Gastroesophageal sphincter (tissue), 4 donors: ENCODE results near the gene ASB16. TPM values are rescaled to one million over a fixed set of nuclear protein-coding genes. Genes with fewer than 3 reads are reported as not detected.
A peak's percentile ranks its signal among the peaks of the same experiment; 100 is the strongest.

ENCODE experiments used
- ATAC-seq: fragments of 150-250 bp; one replicate; pipeline ENCODE4 v1.9.1; 2016; ENCODE audit warnings: mild to moderate bottlenecking, moderate library complexity
- H3K27ac ChIP-seq, 4 donors: fragments of 200-600 bp; sonication (generic) in 3 of 4; 1 replicate in 3 of 4; 2 replicates in 1 of 4; pipeline ENCODE4 v1.5.1; 2016 to 2019
- H3K27me3 ChIP-seq: fragments of 200-600 bp; sonication (generic); one replicate; pipeline ENCODE4 v1.5.1; 2019
- H3K36me3 ChIP-seq, 2 donors: fragments of 200-600 bp; sonication (generic); one replicate each; pipeline ENCODE4 v1.5.1; 2019; ENCODE audit warnings: control low read depth in 1 of 2
- H3K4me1 ChIP-seq, 3 donors: fragments of 200-600 bp; sonication (generic); 1 replicate in 2 of 3; 2 replicates in 1 of 3; pipeline ENCODE4 v1.5.1; 2016 to 2019; ENCODE audit warnings: control low read depth in 2 of 3
- H3K4me3 ChIP-seq, 2 donors: fragments of 200-600 bp; sonication (generic); one replicate each; pipeline ENCODE4 v1.5.1; 2019; ENCODE audit warnings: mild to moderate bottlenecking in 1 of 2, moderate library complexity in 1 of 2
- H3K9me3 ChIP-seq, 3 donors: fragments of 200-600 bp; sonication (generic); one replicate each; pipeline ENCODE4 v1.5.1; 2017 to 2019; ENCODE audit warnings: control low read depth in 2 of 3
- CTCF ChIP-seq, 4 experiments: fragments of 200-600 bp in 2 of 4; fragments of 450-650 bp in 2 of 4; sonication (generic) in 1 of 4; IDR thresholded peaks; one replicate each; pipeline ENCODE4 v1.5.1; 2017 to 2019; ENCODE audit warnings: antibody characterized with exemption in 4 of 4, mild to moderate bottlenecking in 2 of 4, moderate library complexity in 2 of 4
- EP300 ChIP-seq: sonication (generic); formaldehyde crosslinking; IDR thresholded peaks from one replicate; pipeline ENCODE4 v1.6.1; 2017; ENCODE audit warnings: antibody characterized with exemption, mild to moderate bottlenecking
- POLR2A ChIP-seq, 2 donors: fragments of 450-650 bp; IDR thresholded peaks; one replicate each; pipeline ENCODE4 v1.6.1; 2017; ENCODE audit warnings: antibody characterized with exemption in 2 of 2, mild to moderate bottlenecking in 2 of 2, moderate library complexity in 1 of 2
- POLR2AphosphoS5 ChIP-seq: sonication (generic); formaldehyde crosslinking; IDR thresholded peaks from one replicate; pipeline ENCODE4 v1.6.1; 2017; ENCODE audit warnings: antibody characterized with exemption
- WGBS, 2 donors: methylation state at CpG; one replicate each; pipeline ENCODE4 v1.1.5; 2018; ENCODE audit warnings: low coverage in 1 of 2; 5-methylcytosine and 5-hydroxymethylcytosine counted together
- total RNA-seq, 4 donors: library from RNA; depleted of rRNA; stranded (reverse); fragments of >200 nt; gene quantifications; one replicate each; pipeline ENCODE4 v1.1.0, GENCODE V29; 2016

Gene ASB16
- total RNA-seq, 4 donors from 2014 or later: 1.8 to 6.9 (median 3.9) TPM

GRCh38 chr17:44216694-44217093 is 46.2 kb downstream of the ASB16 start:
- no peak for ATAC-seq
- Histone ChIP-seq H3K36me3 (peaks cover 0 to 54% of the 10 kb centered on the region in 2 donors), H3K27ac (peak overlapping the region in 1 of 4 donors; percentile 93), H3K9me3 (no peaks in the 10 kb centered on the region), H3K4me3 (no peak overlapping the region), H3K27me3 (no peaks in the 10 kb centered on the region), H3K4me1 (peaks cover 7 to 43% (median 14%) of the 10 kb centered on the region in 3 donors)
- WGBS, 2 donors: 54 to 67% methylated on average over 3 to 4 of the region's 5 CpGs
- TF ChIP-seq EP300: no peak
- no peak for TF ChIP-seq POLR2AphosphoS5
- no peak for TF ChIP-seq POLR2A (IDR thresholded peaks at IDR 0.05)
- no peak for TF ChIP-seq CTCF (IDR thresholded peaks at IDR 0.05)

GRCh38 chr17:44217738-44218343 is 47.3 kb downstream of the ASB16 start:
- Histone ChIP-seq H3K27me3 (no peaks in the 10 kb centered on the region), H3K36me3 (peaks cover 0 to 46% of the 10 kb centered on the region in 2 donors), H3K9me3 (no peaks in the 10 kb centered on the region), H3K4me1 (peaks cover 7 to 43% (median 16%) of the 10 kb centered on the region in 3 donors), H3K4me3 (peak overlapping the region; percentile 48 to 64), H3K27ac (peak overlapping the region in 3 of 4 donors; percentile 93 to 100 (median 96))
- ATAC-seq: no peak
- 0% methylated on average over 5 of the region's 10 CpGs; no CpG with 5 or more reads in 1 of the 2 donors for WGBS, 2 donors
- no peak for TF ChIP-seq CTCF (IDR thresholded peaks at IDR 0.05)
- TF ChIP-seq POLR2A (IDR thresholded peaks at IDR 0.05): no peak
- no peak for TF ChIP-seq EP300
- no peak for TF ChIP-seq POLR2AphosphoS5

- Histone ChIP-seq H3K9me3 (no peaks in the 10 kb centered on the region), H3K4me1 (peaks cover 7 to 44% (median 23%) of the 10 kb centered on the region in 3 donors), H3K27me3 (no peaks in the 10 kb centered on the region), H3K27ac (peak overlapping the region; percentile 79 to 100 (median 94)), H3K36me3 (peaks cover 0 to 39% of the 10 kb centered on the region in 2 donors), H3K4me3 (peak overlapping the region; percentile 48 to 64)
- WGBS, 2 donors: 0% methylated on average over 1 of the region's 89 CpGs; no CpG with 5 or more reads in 1 of the 2 donors
- ATAC-seq: peak; percentile 66
- TF ChIP-seq CTCF (IDR thresholded peaks at IDR 0.05) (peak in 3 of 4 experiments; percentile 32 to 82 (median 44)), POLR2AphosphoS5 (peak; percentile 60), POLR2A (IDR thresholded peaks at IDR 0.05) (peak; percentile 54 to 79), EP300 (no peak)
Measured at GRCh38 chr17:44218344-44219107, 48.0 kb downstream of the ASB16 start.

GRCh38 chr17:44219108-44219615 is 48.7 kb downstream of the ASB16 start:
- H3K27ac ChIP-seq: peak overlapping the region; percentile 79 to 100 (median 94)
- WGBS, 2 donors: no CpG with 5 or more reads among the region's 73 CpGs
- H3K4me3 ChIP-seq: peak overlapping the region; percentile 48 to 64
- ATAC-seq: peak; percentile 67
- no peaks in the 10 kb centered on the region for H3K27me3 ChIP-seq
- H3K36me3 ChIP-seq: peaks cover 0 to 33% of the 10 kb centered on the region in 2 donors
- no peak for TF ChIP-seq POLR2AphosphoS5
- no peak for TF ChIP-seq EP300
- peak in 3 of 4 experiments; percentile 55 to 86 (median 85) for TF ChIP-seq CTCF (IDR thresholded peaks at IDR 0.05)
- peak; percentile 55 to 62 for TF ChIP-seq POLR2A (IDR thresholded peaks at IDR 0.05)
- no peaks in the 10 kb centered on the region for H3K9me3 ChIP-seq
- H3K4me1 ChIP-seq: peaks cover 7 to 50% (median 28%) of the 10 kb centered on the region in 3 donors
